Esophagus squamous epithelium (tissue), 5 donors: ENCODE data around the gene AP2S1. TPM values are rescaled to one million over a fixed set of nuclear protein-coding genes. Genes with fewer than 3 reads are reported as not detected.

Source experiments
- DNase-seq: peaks from one replicate; lab custom pipeline; 2025; lab: John Stamatoyannopoulos, UW
- H3K27ac ChIP-seq, 4 donors: fragments of 200-600 bp; sonication (generic); one replicate each; pipeline ENCODE4 v1.5.1; 2016 to 2019; ENCODE audit warnings: mild to moderate bottlenecking in 1 of 4
- H3K27me3 ChIP-seq, 4 donors: fragments of 200-600 bp; sonication (generic); 1 replicate in 3 of 4; 2 replicates in 1 of 4; pipeline versions ENCODE4 v1.5.1 to v1.6.0; 2017 to 2021; ENCODE audit warnings: antibody characterized with exemption in 1 of 4
- H3K36me3 ChIP-seq, 3 donors: fragments of 200-600 bp; sonication (generic); one replicate each; pipeline ENCODE4 v1.5.1; 2016 to 2019
- H3K4me1 ChIP-seq, 3 donors: fragments of 200-600 bp; sonication (generic); one replicate each; pipeline ENCODE4 v1.5.1; 2017 to 2019
- H3K4me3 ChIP-seq, 4 donors: fragments of 200-600 bp; sonication (generic); 1 replicate in 3 of 4; 2 replicates in 1 of 4; pipeline ENCODE4 v1.5.1; 2016 to 2019; ENCODE audit warnings: mild to moderate bottlenecking in 2 of 4, moderate library complexity in 1 of 4
- H3K9me3 ChIP-seq, 3 donors: fragments of 200-600 bp; sonication (generic); one replicate each; pipeline ENCODE4 v1.5.1; 2016 to 2019
- CTCF ChIP-seq, 6 experiments: fragments of 450-650 bp in 4 of 6; fragments of 200-600 bp in 2 of 6; sonication (generic) in 2 of 6; IDR thresholded peaks; one replicate each; pipeline ENCODE4 v1.5.1; 2016 to 2019; ENCODE audit warnings: antibody characterized with exemption in 6 of 6, mild to moderate bottlenecking in 4 of 6, moderate library complexity in 4 of 6
- POLR2A ChIP-seq, 4 donors: fragments of 450-650 bp; IDR thresholded peaks; one replicate each; pipeline ENCODE4 v1.6.1; 2017; ENCODE audit warnings: antibody characterized with exemption in 4 of 4, mild to moderate bottlenecking in 4 of 4, moderate library complexity in 3 of 4
- WGBS, 2 donors: methylation state at CpG; one replicate each; pipeline ENCODE4 v1.1.5; 2018; 5-methylcytosine and 5-hydroxymethylcytosine counted together
- intact Hi-C: fragments of 100-400 bp; cut with DNase I; formaldehyde crosslinking; loops from one replicate; pipeline ENCODE4 v1.15.0; 2022
- total RNA-seq, 4 donors: library from RNA; depleted of rRNA; stranded (reverse); fragments of >200 nt; gene quantifications; one replicate each; pipeline ENCODE4 v1.1.0, GENCODE V29; 2016
- donor health status: DM: yes; HTN: yes; CAD: no.

AP2S1 gene
- total RNA-seq, 4 donors from 2014 or later, result 83.0 to 230 (median 133) TPM

GRCh38 chr19:46802152-46802551, 48.5 kb downstream of the AP2S1 start:
- intact Hi-C loops, result no loop called here
- no peak for DNase-seq
- no peak overlapping the region for H3K4me3 ChIP-seq
- H3K36me3 ChIP-seq, result no peaks in the 10 kb centered on the region
- TF ChIP-seq CTCF (IDR thresholded peaks at IDR 0.05) (no peak), POLR2A (IDR thresholded peaks at IDR 0.05) (no peak)
- WGBS, 2 donors, result 86 to 89% methylated on average over 5 of the region's 5 CpGs
- no peak overlapping the region for H3K27ac ChIP-seq
- no peaks in the 10 kb centered on the region for H3K9me3 ChIP-seq
- no peaks in the 10 kb centered on the region for H3K4me1 ChIP-seq
- no peaks in the 10 kb centered on the region for H3K27me3 ChIP-seq

DNA sequence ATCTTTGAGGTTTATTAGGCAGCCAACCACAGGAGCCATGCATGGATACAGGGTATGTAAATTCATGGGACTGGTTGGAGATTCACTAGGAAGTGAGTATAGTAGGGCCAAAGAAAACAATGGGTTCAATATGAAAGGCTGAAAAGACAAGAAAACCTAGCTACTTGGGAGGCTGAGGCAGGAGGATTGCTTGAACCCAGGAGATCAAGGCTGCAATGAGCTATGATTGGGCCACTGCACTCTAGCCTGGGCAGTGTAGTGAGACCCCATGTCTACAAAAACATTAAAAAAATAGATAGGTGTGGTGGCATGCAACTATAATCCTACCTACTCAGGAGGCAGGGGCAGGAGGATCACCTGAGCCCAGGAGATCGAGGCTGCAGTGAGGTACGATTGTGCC, 51.9 kb downstream of the AP2S1 start:
- no peaks in the 10 kb centered on the region for H3K27me3 ChIP-seq
- H3K36me3 ChIP-seq, result no peaks in the 10 kb centered on the region
- H3K4me1 ChIP-seq, result peaks cover 0 to 7% (median 0%) of the 10 kb centered on the region in 3 donors
- TF ChIP-seq POLR2A (IDR thresholded peaks at IDR 0.05) (no peak), CTCF (IDR thresholded peaks at IDR 0.05) (no peak)
- H3K4me3 ChIP-seq, result no peak overlapping the region
- H3K27ac ChIP-seq, result no peak overlapping the region
- intact Hi-C loops, result no loop called here
- no peaks in the 10 kb centered on the region for H3K9me3 ChIP-seq
- no peak for DNase-seq
- WGBS, 2 donors, result 91 to 95% methylated on average over 2 of the region's 2 CpGs

GRCh38 chr19:46797881-46798280, 52.8 kb downstream of the AP2S1 start:
- WGBS, 2 donors, result 92 to 94% methylated on average over 1 of the region's 1 CpG
- no peak for TF ChIP-seq POLR2A (IDR thresholded peaks at IDR 0.05)
- no peak for TF ChIP-seq CTCF (IDR thresholded peaks at IDR 0.05)
- Histone ChIP-seq H3K27ac (no peak overlapping the region), H3K27me3 (no peaks in the 10 kb centered on the region), H3K4me3 (no peak overlapping the region), H3K9me3 (no peaks in the 10 kb centered on the region), H3K36me3 (no peaks in the 10 kb centered on the region), H3K4me1 (peaks cover 0 to 7% (median 0%) of the 10 kb centered on the region in 3 donors)
- intact Hi-C loops, result no loop called here
- DNase-seq, result no peak

DNA sequence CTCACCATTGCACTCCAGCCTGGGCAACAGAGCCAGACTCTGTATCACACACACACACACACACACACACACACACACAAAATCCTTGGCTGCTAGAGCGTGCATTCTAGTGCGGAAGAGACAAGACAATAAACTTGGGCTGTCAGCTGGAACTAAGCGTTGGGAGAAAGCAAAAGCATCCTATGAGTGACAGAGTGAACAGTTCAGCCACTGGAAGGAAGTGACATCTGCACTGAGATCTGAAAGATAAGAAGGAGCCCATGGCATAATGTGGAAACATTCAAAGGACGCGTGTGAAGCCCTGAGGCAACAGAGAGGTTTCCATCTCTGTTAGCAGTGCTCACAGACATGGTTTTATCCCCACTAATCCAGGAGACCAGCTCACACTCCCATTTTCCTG, 58.7 kb downstream of the AP2S1 start:
- intact Hi-C loops, result no loop called here
- H3K9me3 ChIP-seq, result no peaks in the 10 kb centered on the region
- peaks cover 0 to 29% (median 6%) of the 10 kb centered on the region in 3 donors for H3K4me1 ChIP-seq
- H3K36me3 ChIP-seq, result no peaks in the 10 kb centered on the region
- TF ChIP-seq CTCF (IDR thresholded peaks at IDR 0.05) (no peak), POLR2A (IDR thresholded peaks at IDR 0.05) (no peak)
- H3K27me3 ChIP-seq, result no peaks in the 10 kb centered on the region
- no peak overlapping the region for H3K4me3 ChIP-seq
- DNase-seq, result no peak
- H3K27ac ChIP-seq, result no peak overlapping the region
- 58 to 67% methylated on average over 3 to 5 of the region's 5 CpGs for WGBS, 2 donors

- 89 to 91% methylated on average over 8 of the region's 8 CpGs for WGBS, 2 donors
- intact Hi-C loops, result no loop called here
- H3K27ac ChIP-seq, result peak overlapping the region in 2 of 4 donors; percentile 95 to 96
Observed at GRCh38 chr19:46789371-46789770, 61.3 kb downstream of the AP2S1 start.

More at GRCh38 chr19:46789371-46789770, 61.3 kb downstream of the AP2S1 start:
- no peak for DNase-seq
- Histone ChIP-seq H3K4me1 (peaks cover 20 to 48% (median 25%) of the 10 kb centered on the region in 3 donors), H3K4me3 (no peak overlapping the region), H3K36me3 (peaks cover 0 to 7% (median 0%) of the 10 kb centered on the region in 3 donors), H3K27me3 (no peaks in the 10 kb centered on the region), H3K9me3 (no peaks in the 10 kb centered on the region)
- no peak for TF ChIP-seq POLR2A (IDR thresholded peaks at IDR 0.05)
- no peak for TF ChIP-seq CTCF (IDR thresholded peaks at IDR 0.05)
